Keratinocyte (primary cell): ENCODE data around the gene SEMA7A. TPM values are rescaled to one million over a fixed set of nuclear protein-coding genes. Genes with fewer than 3 reads are reported as not detected.

Source experiments
- DNase-seq: peaks from one replicate; pipeline ENCODE4 v3.0.0-alpha.2; 2011; ENCODE audit warnings: low read depth, missing footprints, low spot score
- FAIRE-seq: peaks from 2 replicates; lab custom pipeline; 2011; peaks lifted over from hg19 to GRCh38; lab: Jason Lieb, UNC
- H2AFZ ChIP-seq: 2 replicates; pipeline ENCODE4 v1.6.0; 2012; ENCODE audit warnings: low read length, control low read depth, inconsistent platforms; ENCODE audit not compliant: control insufficient read depth
- H3K27ac ChIP-seq: 2 replicates; pipeline ENCODE4 v1.5.1; 2011; ENCODE audit warnings: low read length; ENCODE audit not compliant: control insufficient read depth, insufficient read depth
- H3K27me3 ChIP-seq: 3 replicates; pipeline ENCODE4 v1.6.0; 2011; ENCODE audit warnings: low read length; ENCODE audit not compliant: control insufficient read depth, insufficient read depth; ENCODE audit errors: extremely low read depth
- H3K36me3 ChIP-seq, 2 experiments: 2 replicates in 1 of 2; 3 replicates in 1 of 2; pipeline ENCODE4 v1.5.1; 2011; ENCODE audit warnings: low read length in 2 of 2, mild to moderate bottlenecking in 1 of 2; ENCODE audit not compliant: control insufficient read depth in 2 of 2, insufficient read depth in 2 of 2; ENCODE audit errors: extremely low read depth in 1 of 2
- H3K4me1 ChIP-seq: 3 replicates; pipeline ENCODE4 v1.5.1; 2011; ENCODE audit warnings: low read length; ENCODE audit not compliant: control insufficient read depth, insufficient read depth; ENCODE audit errors: extremely low read depth
- H3K4me2 ChIP-seq: 3 replicates; pipeline ENCODE4 v1.6.0; 2011; ENCODE audit warnings: low read depth, low read length; ENCODE audit not compliant: control insufficient read depth, insufficient read depth; ENCODE audit errors: extremely low read depth
- H3K4me3 ChIP-seq, 3 experiments: fragments of 200-600 bp in 1 of 3; sonication (generic) in 1 of 3; 2 replicates in 2 of 3; 3 replicates in 1 of 3; pipeline ENCODE4 v1.5.1; 2011 to 2016; ENCODE audit warnings: low read length in 3 of 3, mild to moderate bottlenecking in 3 of 3, control low read depth in 2 of 3, inconsistent platforms in 1 of 3, low read depth in 1 of 3, mixed read lengths in 1 of 3, mixed run types in 1 of 3, moderate library complexity in 1 of 3; ENCODE audit not compliant: control insufficient read depth in 2 of 3, insufficient read depth in 2 of 3; ENCODE audit errors: extremely low read depth in 1 of 3
- H3K79me2 ChIP-seq: 2 replicates; pipeline ENCODE4 v1.6.0; 2012; ENCODE audit warnings: low read length; ENCODE audit not compliant: control insufficient read depth, insufficient read depth
- H3K9ac ChIP-seq: 3 replicates; pipeline ENCODE4 v1.6.0; 2011; ENCODE audit warnings: low read length; ENCODE audit not compliant: control insufficient read depth, insufficient read depth; ENCODE audit errors: extremely low read depth
- H3K9me1 ChIP-seq: 3 replicates; pipeline ENCODE4 v1.6.0; 2011; ENCODE audit warnings: low read length; ENCODE audit not compliant: control insufficient read depth, insufficient read depth; ENCODE audit errors: extremely low read depth
- H3K9me3 ChIP-seq: 2 replicates; pipeline ENCODE4 v1.5.1; 2012; ENCODE audit warnings: low read depth, low read length; ENCODE audit not compliant: control insufficient read depth
- H4K20me1 ChIP-seq: 3 replicates; pipeline ENCODE4 v1.6.0; 2011; ENCODE audit warnings: low read length; ENCODE audit not compliant: control insufficient read depth, insufficient read depth; ENCODE audit errors: extremely low read depth
- EZH2 ChIP-seq: IDR thresholded peaks from one replicate; pipeline ENCODE4 v1.6.1; 2012; ENCODE audit warnings: inconsistent platforms, mild to moderate bottlenecking, low read length, moderate library complexity
- dilution Hi-C: fragments of 300-500 bp; cut with MboI; formaldehyde crosslinking; loops from one replicate; pipeline ENCODE4 v1.7.0; 2020; ENCODE audit warnings: low sequenced_read_pairs; ENCODE audit not compliant: extremely low pct_ligation_motif_present
- polyA plus RNA-seq, 5 experiments: library from polyadenylated mRNA; depleted of rRNA in 3 of 5; stranded (reverse) in 3 of 5; stranded (forward) in 1 of 5; unstranded in 1 of 5; fragments of >200 nt; gene quantifications; 1 replicate in 1 of 5; 2 replicates in 3 of 5; 3 replicates in 1 of 5; pipeline versions ENCODE4 v1.2.1 to v1.2.3, GENCODE V29; 2011 to 2012; ENCODE audit warnings: missing spikeins in 2 of 5, low read depth in 1 of 5, low replicate concordance in 1 of 5
- TF ChIP-seq, protein P1 (sequence below), 3 experiments: IDR thresholded peaks in 1 of 3; conservative IDR thresholded peaks in 1 of 3; optimal IDR thresholded peaks in 1 of 3; 2 replicates in 2 of 3; 3 replicates in 1 of 3; pipeline versions ENCODE3 to v1.5.1; 2011; ENCODE audit warnings: low read length in 3 of 3, mild to moderate bottlenecking in 3 of 3, moderate library complexity in 2 of 3, control low read depth in 1 of 3, inconsistent platforms in 1 of 3; ENCODE audit not compliant: insufficient read depth in 2 of 3; ENCODE audit errors: extremely low read depth in 1 of 3

The SEMA7A gene
- polyA plus RNA-seq, 1 donor (not counting 4 experiments of a cell fraction or from before 2014, with no cell fraction given), result 8.0 TPM

DNA sequence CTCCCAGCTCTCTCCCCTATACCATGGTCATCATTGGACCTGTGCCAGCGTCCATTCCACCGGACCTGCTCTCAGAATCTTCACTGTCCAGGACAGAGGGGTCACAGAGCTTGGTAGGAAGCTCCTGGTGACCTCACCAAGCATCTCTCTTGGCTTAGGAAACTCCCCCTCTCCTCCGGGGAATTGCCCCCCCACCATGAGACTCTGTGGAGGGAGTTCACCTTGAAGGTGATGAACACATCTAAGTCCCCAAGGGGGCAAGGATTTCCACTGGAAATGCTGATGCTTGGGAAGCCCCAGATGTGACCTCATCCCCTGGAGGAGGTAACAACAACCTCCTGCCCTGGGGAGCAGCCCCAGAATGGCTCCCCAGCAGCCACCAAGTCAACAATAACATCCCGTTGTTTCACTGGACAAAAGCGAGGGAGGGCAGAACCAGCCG is 3.2 kb downstream of the SEMA7A start:
- peak overlapping the region in 1 of 3 experiments; percentile 4 for H3K4me3 ChIP-seq
- peaks cover 22% of the 10 kb centered on the region for H4K20me1 ChIP-seq
- peak overlapping the region; percentile 91 for H3K4me2 ChIP-seq
- FAIRE-seq, result no peak
- no peak overlapping the region for H3K27ac ChIP-seq
- peaks cover 85% of the 10 kb centered on the region for H3K79me2 ChIP-seq
- no peak overlapping the region for H2AFZ ChIP-seq
- H3K27me3 ChIP-seq, result no peaks in the 10 kb centered on the region
- H3K36me3 ChIP-seq, result peaks cover 3 to 26% of the 10 kb centered on the region in 2 experiments
- peaks cover 38% of the 10 kb centered on the region for H3K4me1 ChIP-seq
- TF ChIP-seq EZH2, result no peak
- TF ChIP-seq, protein P1, sequence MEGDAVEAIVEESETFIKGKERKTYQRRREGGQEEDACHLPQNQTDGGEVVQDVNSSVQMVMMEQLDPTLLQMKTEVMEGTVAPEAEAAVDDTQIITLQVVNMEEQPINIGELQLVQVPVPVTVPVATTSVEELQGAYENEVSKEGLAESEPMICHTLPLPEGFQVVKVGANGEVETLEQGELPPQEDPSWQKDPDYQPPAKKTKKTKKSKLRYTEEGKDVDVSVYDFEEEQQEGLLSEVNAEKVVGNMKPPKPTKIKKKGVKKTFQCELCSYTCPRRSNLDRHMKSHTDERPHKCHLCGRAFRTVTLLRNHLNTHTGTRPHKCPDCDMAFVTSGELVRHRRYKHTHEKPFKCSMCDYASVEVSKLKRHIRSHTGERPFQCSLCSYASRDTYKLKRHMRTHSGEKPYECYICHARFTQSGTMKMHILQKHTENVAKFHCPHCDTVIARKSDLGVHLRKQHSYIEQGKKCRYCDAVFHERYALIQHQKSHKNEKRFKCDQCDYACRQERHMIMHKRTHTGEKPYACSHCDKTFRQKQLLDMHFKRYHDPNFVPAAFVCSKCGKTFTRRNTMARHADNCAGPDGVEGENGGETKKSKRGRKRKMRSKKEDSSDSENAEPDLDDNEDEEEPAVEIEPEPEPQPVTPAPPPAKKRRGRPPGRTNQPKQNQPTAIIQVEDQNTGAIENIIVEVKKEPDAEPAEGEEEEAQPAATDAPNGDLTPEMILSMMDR (optimal IDR thresholded peaks at IDR 0.05 in 1 of 3, IDR thresholded peaks at IDR 0.05 in 1 of 3, conservative IDR thresholded peaks at IDR 0.05 in 1 of 3; ENCODE audit: extremely low read depth in 1 of 3, insufficient read depth in 2 of 3, low read length in 3 of 3), result no peak
- no peak for DNase-seq
- dilution Hi-C loops, result no loop called here
- H3K9me1 ChIP-seq, result peaks cover 13% of the 10 kb centered on the region
- no peak overlapping the region for H3K9ac ChIP-seq
- H3K9me3 ChIP-seq, result no peaks in the 10 kb centered on the region

GRCh38 chr15:74429781-74430400 is 3.9 kb downstream of the SEMA7A start:
- TF ChIP-seq EZH2, result no peak
- TF ChIP-seq, protein P1 (optimal IDR thresholded peaks at IDR 0.05 in 1 of 3, IDR thresholded peaks at IDR 0.05 in 1 of 3, conservative IDR thresholded peaks at IDR 0.05 in 1 of 3; ENCODE audit: extremely low read depth in 1 of 3, insufficient read depth in 2 of 3, low read length in 3 of 3), result no peak
- Histone ChIP-seq H3K4me1 (peaks cover 44% of the 10 kb centered on the region), H3K9me1 (peaks cover 13% of the 10 kb centered on the region), H3K9ac (no peak overlapping the region), H3K79me2 (peaks cover 91% of the 10 kb centered on the region), H3K27me3 (no peaks in the 10 kb centered on the region), H3K4me2 (peak overlapping the region; percentile 91), H3K27ac (no peak overlapping the region), H3K4me3 (peak overlapping the region in 1 of 3 experiments; percentile 4), H2AFZ (no peak overlapping the region), H3K36me3 (peaks cover 3 to 27% of the 10 kb centered on the region in 2 experiments), H3K9me3 (no peaks in the 10 kb centered on the region), H4K20me1 (peaks cover 22% of the 10 kb centered on the region)
- FAIRE-seq (no peak), DNase-seq (no peak)
- dilution Hi-C loops, result no loop called here
